ENCODE data around the gene SH3PXD2A. TPM values are rescaled to one million over a fixed set of nuclear protein-coding genes. Genes with fewer than 3 reads are reported as not detected.

SH3PXD2A gene
- total RNA-seq, 1 experiment from 2014 or later = 4.5 TPM

DNA sequence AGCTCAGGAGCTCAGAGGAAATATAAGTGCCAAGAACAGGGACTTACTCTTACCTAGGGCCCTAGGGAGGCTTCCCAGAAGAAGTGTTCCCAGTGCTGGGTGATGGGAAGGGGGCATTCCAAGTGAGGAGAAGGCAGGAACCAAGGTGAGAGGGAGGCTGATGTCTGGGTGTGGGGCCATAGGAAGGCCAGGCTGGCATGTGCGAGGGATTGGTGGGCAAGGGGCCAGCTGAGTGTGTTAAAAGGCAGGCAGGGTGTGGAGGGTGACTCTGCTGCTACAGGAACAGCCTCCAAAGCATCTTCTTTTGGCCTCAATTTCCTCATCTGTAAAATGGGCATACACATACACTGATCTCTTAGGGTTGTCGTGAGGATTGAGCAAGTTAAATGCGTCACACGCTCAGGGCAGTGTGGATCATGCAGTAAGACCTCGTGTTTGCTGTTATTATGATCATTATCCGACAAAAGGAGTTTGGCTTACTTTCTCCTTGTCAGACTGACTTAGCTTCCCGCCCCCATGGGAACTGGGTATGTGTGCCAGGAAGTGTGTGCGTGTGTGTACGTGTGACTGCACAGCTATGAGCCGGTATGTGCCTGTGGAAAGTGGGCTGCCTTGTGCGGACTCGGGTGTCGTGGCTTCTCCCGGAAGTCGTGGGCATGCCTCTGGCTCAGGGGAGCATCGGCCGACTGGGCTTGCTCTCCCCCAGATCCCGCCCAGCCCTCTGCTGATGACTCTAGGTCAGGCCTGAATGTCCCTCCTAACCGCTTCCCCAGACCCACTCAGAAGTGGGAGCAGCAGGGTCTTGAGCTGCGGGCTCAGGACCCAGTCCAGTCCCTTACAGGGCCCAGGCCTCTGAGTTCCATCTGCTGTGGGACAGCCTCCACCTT lies 302.3 kb downstream of the SH3PXD2A start:
- no peak overlapping the region for H3K56ac ChIP-seq (ENCODE audit: insufficient read length, low read depth, low read length)
- no peaks in the 10 kb centered on the region for H3K9me3 ChIP-seq (ENCODE audit: control insufficient read depth, low read depth, low read length)
- no peak overlapping the region for H2BK15ac ChIP-seq (ENCODE audit: low read depth, low read length)
- Mint-ChIP-seq H3K9me3 (no peaks in the 10 kb centered on the region; a peak in 1 of 5 replicates), H3K27me3 (ENCODE audit: low read depth) (peaks cover 51% of the 10 kb centered on the region), H3K4me3 (no peak overlapping the region), H3K27ac (no peak overlapping the region; a peak in 1 of 7 replicates), H3K4me1 (peaks cover 2 to 18% of the 10 kb centered on the region in 2 experiments; a peak in 3 of 4 replicates), H3K36me3 (ENCODE audit: insufficient read depth in 1 of 3, low read depth in 3 of 3) (no peaks in the 10 kb centered on the region; a peak in 1 of 7 replicates)
- DNase-seq = no peak
- H2BK5ac ChIP-seq (ENCODE audit: insufficient read length, low read length) = no peak overlapping the region
- no peak overlapping the region for H2BK20ac ChIP-seq (ENCODE audit: low read depth, low read length, poor library complexity, severe bottlenecking)
- no peak overlapping the region for H3K4me2 ChIP-seq (ENCODE audit: insufficient read depth, insufficient read length, low read length)
- no peak overlapping the region for H2BK12ac ChIP-seq (ENCODE audit: insufficient read length, low read depth, low read length)
- H4K91ac ChIP-seq (ENCODE audit: insufficient read length, low read depth, low read length) = no peak overlapping the region
- H3K27ac ChIP-seq (ENCODE audit: insufficient read length, low read depth, low read length) = no peak overlapping the region
- H3K23ac ChIP-seq (ENCODE audit: insufficient read length, low read depth, low read length) = no peak overlapping the region
- no peak overlapping the region for H4K5ac ChIP-seq (ENCODE audit: insufficient read length, low read depth, low read length)
- WGBS (ENCODE audit: extremely low coverage, insufficient read length, low lambda C conversion rate) = no CpG with 5 or more reads among the region's 20 CpGs
- no peak overlapping the region for H2AFZ ChIP-seq (ENCODE audit: low read length)
- no peaks in the 10 kb centered on the region for H3K23me2 ChIP-seq (ENCODE audit: insufficient read length, low read depth, low read length, poor library complexity, severe bottlenecking)
- H3K79me1 ChIP-seq (ENCODE audit: insufficient read depth, low read depth, low read length, poor library complexity, severe bottlenecking) = no peaks in the 10 kb centered on the region
- no peak overlapping the region for H4K8ac ChIP-seq (replicated peaks; ENCODE audit: insufficient read length, low read depth, low read length)
- no peaks in the 10 kb centered on the region for H3K4me1 ChIP-seq (ENCODE audit: insufficient read depth, low read length)
- H3K27me3 ChIP-seq (ENCODE audit: insufficient read depth, low read length) = peaks cover 2% of the 10 kb centered on the region; the same call in 1 of the 2 replicates
- no peak overlapping the region for H2BK120ac ChIP-seq (ENCODE audit: low read depth, low read length, poor library complexity, severe bottlenecking)
- no peaks in the 10 kb centered on the region for H3K79me2 ChIP-seq (ENCODE audit: insufficient read depth, low read length)
- no peak overlapping the region for H3T11ph ChIP-seq (ENCODE audit: low read length)
- H3K18ac ChIP-seq (ENCODE audit: insufficient read length, low read depth, low read length) = no peak overlapping the region
- H4K20me1 ChIP-seq (ENCODE audit: control insufficient read depth, insufficient read depth, insufficient read length) = no peaks in the 10 kb centered on the region
- TF ChIP-seq, protein P1, sequence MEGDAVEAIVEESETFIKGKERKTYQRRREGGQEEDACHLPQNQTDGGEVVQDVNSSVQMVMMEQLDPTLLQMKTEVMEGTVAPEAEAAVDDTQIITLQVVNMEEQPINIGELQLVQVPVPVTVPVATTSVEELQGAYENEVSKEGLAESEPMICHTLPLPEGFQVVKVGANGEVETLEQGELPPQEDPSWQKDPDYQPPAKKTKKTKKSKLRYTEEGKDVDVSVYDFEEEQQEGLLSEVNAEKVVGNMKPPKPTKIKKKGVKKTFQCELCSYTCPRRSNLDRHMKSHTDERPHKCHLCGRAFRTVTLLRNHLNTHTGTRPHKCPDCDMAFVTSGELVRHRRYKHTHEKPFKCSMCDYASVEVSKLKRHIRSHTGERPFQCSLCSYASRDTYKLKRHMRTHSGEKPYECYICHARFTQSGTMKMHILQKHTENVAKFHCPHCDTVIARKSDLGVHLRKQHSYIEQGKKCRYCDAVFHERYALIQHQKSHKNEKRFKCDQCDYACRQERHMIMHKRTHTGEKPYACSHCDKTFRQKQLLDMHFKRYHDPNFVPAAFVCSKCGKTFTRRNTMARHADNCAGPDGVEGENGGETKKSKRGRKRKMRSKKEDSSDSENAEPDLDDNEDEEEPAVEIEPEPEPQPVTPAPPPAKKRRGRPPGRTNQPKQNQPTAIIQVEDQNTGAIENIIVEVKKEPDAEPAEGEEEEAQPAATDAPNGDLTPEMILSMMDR (conservative IDR thresholded peaks at IDR 0.05) = no peak
- no peak overlapping the region for H3K4ac ChIP-seq (ENCODE audit: low read depth, low read length)
- H2AK5ac ChIP-seq (ENCODE audit: insufficient read length, low read length) = no peak overlapping the region
- H3K14ac ChIP-seq (ENCODE audit: insufficient read depth, low read length) = no peak overlapping the region
- H3K9ac ChIP-seq (ENCODE audit: extremely low read depth, insufficient read length, low read length) = no peak overlapping the region

Data from H9 (cell line).